Femur (tissue), 1 donor: Measurements from ENCODE around the gene CNPY1.
"Not testable (repeated sequence)": the region's sequence is repeated elsewhere in the genome, so short reads cannot be mapped to it uniquely, and the experiment has no call there.

Experiments used
- DNase-seq: peaks from one replicate; pipeline ENCODE4 v3.0.0-alpha.2; 2017

CNPY1 gene

DNA sequence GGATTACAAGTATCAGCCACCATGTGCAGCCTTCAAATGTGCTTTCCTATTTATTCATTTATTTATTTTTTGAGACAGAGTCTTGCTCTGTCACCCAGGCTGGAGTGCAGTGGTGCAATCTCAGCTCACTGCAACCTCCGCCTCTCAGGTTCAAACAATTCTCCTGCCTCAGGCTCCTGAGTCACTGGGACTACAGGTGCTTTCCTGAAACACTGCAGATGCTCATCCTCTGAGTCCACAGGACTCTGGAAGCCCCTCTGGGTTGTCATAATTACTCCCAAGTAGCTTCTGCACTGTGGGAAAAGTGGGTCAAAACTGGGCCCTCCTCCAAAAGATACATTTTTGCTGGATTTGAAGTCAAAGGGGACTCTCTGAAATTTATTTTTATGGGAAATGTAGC lies at the start of gene CNPY1:
TSS of gene CNPY1 (minus strand) at position 111 of the 400 bp plus-strand sequence. CDS start 630 bp downstream, outside the sequence.
- not testable (repeated sequence) for DNase-seq

DNA sequence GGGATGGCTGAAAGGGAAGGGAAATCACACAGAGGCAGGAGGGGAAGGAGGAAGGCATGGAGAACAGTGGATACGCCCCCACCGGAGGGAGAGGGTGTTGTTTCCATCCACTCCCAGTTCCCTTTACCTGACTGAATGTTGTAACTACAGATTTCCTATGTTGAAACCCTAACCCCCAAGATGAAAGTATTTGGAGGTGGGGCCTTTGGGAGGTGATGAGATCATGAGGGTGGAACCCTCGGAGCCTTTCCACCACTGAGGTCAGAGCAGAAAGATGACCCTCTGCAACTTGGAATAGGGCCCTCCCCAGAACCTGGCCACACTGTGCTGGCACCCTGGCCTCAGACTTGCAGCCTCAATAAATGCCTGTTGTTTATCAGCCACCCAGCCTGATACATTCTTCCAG lies 48.6 kb upstream of the CNPY1 start:
- DNase-seq = no peak

DNA sequence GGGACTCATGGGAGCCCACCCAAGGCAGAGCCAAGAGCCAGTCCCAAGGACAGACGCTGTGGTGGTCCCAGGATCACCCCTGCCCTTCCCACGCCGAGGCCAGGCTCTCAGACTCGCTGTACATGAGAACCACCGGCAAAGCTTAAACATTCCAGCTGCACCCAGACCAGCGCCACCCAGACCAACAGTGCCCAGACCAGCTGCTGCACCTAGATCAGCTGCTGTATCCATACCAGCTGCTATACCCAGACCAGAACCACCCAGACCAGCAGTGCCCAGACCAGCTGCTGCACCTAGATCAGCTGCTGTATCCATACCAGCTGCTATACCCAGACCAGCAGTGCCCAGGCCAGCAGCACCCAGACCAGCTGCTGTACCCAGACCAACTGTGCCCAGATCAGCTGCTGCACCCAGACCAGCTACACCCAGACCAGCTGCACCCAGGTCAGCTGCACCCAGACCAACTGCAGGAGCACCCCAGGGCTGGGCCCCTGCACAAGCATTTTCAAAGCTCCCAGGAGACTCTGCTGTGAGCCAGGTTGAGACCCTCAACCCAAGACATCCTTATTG lies 47.9 kb upstream of the CNPY1 start:
- DNase-seq = no peak

DNA sequence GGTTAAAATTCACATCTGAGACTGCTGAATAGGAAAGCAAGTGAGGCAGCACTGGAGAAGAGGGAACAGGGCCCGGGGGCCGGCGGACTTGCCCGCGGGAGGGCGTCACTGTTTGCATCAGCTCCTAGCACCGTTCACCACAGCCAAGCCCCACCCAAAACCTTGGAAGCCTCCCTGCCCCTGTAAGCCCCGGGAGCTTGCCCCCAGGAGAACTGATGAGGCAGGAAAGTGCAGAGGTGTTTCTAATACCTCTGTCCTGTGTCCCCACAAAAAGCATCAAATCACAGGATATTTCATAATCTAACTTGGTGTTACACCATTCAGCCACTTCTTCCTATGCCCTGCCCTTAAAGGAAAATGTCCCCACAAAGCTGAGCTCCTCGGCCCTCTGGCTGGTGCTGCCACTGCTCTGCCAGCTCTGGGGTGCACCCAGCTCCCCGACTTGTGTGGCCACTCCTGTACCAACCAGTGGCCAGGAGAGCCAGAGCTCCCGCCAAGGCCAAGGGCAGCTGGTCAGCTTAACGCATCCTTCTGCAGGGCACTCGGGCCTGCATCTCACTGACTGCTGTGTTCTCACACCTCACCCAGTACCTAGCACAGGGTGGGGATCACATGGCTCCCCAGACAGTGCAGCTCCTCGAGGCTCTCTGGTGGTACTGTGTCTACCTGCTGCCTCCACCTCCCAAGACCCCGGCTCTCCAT lies 47.3 kb upstream of the CNPY1 start:
- no peak for DNase-seq

DNA sequence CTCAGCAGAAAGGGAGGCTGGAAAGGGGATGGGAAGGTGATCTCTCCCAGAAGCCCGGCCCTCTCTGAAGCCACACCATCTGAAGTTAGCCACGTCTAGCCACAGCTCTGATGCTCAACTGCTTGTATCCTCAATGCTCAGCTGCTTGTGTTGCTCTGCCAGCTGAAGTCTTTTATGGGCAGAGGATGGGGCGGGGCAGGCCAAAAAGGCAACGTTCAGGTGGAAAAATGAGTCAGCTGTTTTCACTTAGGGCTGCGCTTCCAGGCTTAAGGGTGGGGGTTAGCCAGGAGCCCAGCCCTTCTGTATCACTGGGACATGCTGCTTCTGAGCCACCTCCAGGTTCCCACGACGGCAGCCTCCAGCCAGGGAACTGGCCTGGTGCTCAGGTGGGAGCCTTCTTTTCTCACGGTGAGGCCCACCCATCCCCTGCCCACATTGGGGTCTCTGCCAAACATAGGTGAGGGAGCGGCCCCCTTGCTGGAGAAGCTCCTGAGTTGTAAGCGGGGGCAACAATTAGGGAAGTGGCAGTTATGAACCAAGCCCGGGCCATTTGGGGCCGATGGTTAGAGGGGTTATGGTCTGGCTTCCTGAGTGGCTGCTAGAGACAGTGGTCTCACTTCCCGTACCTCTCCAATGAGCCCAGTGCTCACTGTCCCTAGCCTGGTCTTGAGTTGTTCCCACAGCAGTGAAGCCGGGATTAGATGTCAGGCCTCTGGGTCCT lies 44.9 kb upstream of the CNPY1 start:
- no peak for DNase-seq

DNA sequence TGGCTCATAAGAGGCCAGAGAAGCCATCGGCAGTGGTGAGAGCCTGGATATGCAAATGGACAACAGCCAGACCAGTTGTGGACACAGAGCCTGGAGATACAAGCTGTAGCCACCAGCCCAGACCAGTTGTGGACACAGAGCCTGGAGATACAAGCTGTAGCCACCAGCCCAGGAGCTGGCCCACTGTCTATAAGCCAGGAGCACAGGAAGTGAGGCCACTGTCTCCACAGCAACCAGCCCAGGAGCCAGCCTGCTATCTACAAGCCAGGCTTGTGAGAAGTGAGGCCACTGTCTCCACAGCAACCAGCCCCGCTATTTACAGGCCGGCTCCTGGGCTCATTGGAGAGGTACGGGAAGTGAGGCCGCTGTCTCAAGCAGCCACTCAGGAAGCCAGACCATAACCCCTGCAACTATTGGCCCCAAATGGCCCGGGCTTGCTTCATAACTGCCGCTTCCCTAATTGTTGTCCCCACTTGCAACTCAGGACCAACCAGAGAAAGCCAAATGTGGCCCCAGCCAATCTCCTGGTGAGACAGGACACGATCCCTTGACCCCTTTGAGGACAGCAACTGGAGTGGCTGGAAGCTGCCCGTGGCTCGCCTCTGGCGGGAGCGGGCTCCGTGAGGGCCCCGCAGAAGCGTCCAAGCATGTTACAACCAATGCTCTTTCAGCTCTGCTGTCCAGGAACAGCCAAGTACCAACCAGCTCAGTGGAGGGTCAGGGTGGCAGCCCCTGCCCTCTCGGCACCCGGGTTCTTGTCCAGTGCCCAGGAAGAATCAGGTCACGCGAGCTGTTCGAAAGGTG lies 44.1 kb upstream of the CNPY1 start:
- peak; percentile 71 for DNase-seq

DNA sequence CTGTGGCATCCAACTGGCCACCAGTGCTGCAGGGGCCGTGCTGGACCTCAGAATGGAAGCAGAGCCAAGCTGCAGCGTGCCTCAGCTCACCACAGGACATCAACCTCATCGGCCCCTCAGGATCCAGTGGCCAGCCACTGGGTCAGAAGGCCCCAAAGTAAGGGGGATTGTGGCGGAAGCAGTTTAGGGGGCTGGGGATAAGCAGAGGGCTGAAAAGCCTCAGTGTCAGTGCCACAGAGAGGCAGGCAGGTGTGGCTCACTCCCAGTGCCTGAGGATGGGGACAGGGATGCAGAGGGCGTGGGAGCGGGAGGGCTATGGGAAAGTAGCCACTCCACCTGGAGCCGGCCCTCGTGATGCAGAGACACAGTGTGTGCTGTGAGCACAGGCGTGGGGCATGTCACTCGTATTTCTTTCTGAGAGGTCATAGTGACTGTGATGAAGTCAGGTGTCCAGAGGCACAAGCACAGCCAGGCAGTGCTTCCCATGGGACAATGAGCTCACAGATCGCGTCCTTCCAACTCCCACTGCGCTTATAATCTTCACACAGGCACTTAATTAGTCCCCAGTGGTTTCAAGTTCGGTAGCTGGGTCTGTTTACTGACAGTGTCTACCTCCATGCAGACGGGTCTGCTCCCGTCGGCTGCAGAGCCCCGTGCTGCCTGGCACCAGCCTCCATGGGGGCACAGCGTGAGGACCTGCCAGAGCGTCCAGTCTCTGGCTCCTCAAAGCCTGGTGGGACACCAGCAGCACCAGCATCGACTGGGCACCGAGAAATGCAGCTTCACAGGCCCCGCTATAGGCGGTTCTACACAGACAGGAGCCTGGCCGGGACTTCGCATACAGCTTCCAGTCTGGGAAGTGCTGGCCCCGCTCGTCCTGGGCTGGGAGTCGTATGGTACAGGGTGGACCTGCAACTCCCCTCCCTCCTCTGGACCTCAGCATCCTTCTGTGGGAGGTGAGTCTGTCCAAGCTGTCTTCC lies 42.9 kb upstream of the CNPY1 start:
- no peak for DNase-seq

DNA sequence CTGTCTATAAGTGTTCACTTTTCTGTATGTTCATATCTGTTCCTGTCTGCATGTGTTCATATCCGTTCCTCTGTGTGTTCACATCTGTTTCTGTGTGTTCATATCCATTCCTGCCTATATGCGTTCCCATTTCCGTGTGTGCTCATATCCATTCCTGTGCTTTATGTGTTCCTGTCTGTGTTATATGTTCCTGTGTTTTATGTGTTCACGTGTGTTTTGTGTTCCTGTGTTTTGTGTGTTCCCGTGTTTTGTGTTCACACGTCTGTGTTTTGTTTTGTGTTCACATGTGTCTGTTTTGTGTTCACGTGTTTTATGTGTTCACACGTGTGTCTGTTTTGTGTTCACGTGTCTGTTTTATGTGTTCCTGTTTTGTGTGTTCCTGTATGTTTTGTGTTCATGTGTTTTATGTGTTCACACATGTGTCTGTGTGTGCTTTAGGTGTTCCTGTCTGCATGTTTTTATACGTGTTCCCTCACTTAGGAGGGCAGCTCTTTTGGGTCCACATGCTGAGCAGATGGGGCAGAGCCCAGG lies 42.2 kb upstream of the CNPY1 start:
- no peak for DNase-seq

DNA sequence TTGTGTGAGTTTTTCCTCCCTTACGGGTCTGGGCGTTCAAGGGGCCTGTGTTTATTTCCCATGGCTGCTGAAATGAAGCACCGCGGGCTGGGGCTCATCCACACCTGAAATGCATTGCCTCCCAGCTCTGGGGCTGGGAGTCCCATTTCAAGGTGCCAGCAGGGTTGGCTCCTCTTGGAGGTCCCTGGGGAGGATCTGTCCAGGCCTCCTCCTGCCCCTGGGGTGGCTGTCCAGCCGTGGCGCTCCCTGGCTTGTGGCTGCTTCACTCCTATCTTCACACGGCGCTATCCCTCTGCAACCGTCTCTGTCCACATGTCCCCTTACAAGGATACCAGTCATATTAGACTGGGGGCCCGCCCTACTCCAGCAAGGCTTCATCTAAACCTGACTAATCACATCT lies 41.1 kb upstream of the CNPY1 start:
- no peak for DNase-seq

DNA sequence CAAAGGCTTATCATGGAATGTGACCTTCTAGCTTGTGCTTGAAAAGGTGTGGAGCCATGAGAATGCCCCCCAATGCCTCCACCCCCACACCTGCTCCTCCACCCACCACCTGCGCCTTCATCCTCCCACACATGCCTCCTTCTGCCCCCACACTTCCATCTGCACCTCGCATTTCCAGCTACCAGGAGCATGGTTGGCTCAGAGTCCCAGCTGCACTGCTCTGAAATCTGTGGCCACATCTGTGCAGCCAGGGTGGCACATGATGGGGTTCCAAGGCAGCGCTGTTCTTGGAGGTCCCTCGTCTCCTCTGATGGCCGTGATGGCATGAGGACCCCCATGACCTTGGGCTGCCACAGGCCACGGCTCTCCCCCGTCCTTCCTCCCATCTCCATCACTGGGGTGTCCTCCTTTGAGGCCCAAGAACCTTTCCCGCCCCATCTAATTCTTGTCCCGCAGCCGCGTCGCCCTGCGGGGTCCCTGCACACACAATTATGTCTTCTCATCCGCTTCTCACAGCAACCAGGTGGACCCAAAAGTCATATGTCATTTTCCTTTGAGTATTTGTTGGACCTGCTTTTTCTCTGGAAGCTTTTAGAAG lies 40.6 kb upstream of the CNPY1 start:
- DNase-seq = peak; percentile 4

DNA sequence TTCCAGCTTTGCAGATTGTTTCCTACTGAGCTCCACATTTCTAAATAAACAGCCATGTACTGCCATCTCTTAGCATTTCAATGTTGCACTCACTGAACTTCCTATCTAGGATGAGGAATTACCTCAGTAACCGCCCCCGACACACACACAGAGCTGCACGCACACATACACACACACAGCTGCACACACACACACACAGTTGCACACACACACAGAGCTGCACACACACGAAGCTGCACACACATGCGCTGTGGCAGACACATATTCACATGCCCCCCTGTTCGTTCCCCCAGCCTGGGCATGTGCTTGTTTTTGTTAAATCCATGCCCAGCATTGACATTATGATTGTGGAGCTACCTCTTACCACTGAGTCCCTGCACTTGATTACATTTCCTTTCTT lies 39.6 kb upstream of the CNPY1 start:
- DNase-seq = peak; percentile 11

DNA sequence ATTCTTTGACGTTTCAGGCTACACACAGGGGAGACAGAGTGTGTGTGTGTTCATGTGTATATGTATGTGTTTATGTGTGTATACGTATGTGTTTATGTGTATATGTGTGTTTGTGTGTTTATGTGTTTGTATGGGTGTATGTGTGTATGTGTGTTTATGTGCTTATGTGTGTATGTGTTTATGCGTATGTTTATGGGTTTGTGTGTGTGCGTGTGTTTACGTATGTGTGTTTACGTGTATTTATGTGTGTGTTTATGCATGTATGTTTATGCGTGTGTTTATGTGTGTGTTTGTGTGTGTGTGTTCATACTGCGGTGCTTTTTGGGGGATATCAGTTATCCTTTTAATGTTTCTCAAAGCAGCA lies 39.2 kb upstream of the CNPY1 start:
- DNase-seq = no peak

DNA sequence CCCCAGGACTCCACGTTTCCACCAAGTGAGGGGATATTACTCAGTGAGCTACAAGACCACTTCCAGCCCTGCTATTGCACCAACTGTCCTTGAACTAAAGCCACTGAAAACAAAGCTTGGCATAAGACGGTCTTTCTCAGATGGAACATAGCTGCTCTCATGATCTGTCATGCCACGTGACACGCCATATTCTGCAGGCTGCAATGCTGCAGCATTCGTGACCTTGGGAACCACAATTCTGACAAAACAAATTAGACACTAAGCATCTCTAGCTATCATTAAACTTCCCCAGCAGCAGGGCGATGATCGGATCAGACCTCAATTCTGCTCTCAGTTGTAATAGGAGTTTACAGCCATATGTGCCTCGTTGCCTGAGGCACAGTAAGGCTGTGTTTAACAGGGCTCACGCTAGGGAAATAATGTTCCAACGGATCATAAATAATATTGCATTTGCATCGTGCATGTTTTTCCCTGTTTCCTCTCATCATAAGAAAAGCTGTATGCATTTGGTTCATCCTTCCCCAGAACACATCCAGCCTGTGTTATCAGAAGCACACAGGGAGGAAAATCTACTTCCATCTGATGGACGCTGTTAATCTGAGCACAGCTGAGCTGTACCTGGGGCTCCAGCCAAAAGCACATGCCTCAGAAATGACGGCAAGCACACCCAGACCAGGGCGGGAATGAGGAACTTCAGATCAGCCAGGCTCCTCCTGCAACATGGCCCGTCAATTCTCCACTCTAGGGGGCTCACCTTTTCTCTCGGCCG lies 38.6 kb upstream of the CNPY1 start:
- DNase-seq = peak; percentile 25

DNA sequence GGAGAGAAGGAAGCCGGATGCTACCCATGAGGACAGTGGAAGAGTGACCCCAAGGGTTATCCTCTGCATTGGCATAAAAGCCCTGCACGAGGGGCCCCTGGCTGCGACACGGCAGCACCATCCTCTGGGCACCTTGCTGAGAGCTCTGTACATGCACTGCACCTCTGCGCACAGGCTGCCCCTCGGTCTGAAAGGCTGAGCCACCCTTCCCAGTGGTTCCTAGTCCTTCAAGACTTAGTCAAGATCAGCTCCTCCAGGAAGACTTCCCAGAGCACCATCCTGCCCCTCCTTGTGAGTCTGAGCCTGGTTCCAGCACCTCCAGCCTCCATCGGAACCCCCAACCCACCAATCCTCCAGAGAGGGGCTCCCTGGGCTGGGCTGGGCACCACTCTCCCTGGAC lies 37.9 kb upstream of the CNPY1 start:
- DNase-seq = peak; percentile 5

DNA sequence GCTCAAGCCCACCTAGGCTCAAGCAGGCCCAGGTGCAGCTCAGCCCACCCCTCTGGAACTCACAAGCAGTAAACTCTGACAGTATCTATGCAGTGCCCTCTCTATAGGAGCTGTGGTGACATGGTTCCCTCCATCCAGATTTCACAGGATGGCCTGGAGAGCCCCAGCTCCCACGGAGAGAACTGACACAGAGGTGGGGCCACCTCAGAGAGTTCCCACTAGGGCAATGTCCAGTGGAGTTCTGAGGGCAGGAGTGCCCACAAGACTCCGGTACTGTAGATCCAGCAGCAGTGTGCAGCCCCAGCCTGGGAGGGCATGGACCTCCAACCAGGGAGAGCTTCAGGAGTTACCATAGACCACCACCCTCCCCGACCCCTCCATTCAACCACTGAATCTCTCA lies 37.3 kb upstream of the CNPY1 start:
- DNase-seq = no peak

DNA sequence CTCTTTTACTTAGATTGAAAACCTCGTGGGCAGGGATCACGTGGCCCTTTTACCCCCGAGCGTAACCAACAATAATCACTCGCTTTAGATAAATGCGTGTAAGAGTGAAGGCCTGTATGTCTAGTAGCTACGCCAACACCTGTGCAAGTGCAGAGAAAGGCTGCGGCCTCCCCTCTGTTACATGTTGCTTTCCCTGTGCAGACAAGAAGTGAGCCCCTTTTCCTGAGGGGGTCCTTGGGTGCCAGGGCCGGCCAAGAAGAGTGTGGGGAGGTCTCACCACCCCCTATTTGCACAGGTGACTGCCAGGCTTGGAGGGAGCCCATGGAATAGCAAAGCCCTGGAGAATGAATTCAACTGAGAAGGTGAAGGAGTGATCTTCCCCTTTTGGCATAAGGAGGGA lies 35.6 kb upstream of the CNPY1 start:
- no peak for DNase-seq

DNA sequence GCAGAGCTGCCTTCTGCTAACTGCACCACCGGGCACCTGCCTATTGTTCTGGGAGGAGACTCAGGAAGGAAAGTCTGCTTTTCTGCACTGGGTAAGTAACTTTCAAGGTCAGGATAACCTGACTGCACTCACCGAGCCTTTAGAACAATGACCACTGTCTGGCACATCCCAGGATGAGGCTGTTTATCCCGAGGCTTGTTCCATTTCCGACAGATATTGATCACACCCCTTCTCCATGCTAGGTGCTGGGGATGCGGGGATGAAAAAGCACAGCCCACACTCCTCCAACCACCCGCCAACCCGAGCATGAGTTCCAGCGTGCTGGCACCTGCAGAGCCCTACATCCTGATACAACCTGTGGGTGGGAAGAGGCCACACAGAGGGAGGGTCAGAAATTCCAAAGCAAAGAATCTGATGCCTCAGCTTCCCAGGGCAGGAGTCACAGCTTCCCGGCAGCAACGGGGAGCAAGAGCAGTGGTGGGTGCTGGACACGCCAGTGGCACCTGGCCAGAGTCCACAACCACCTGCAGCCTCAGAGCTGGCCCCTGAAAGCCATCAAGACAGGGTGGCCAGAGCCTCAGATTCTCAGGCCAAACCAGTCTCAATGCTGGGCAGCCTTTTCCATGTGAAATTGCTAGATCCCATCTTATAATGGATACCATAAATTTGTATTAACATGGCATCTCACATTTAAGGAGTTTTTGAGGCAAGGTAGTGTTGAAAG lies 34.9 kb upstream of the CNPY1 start:
- DNase-seq = peak; percentile 4

DNA sequence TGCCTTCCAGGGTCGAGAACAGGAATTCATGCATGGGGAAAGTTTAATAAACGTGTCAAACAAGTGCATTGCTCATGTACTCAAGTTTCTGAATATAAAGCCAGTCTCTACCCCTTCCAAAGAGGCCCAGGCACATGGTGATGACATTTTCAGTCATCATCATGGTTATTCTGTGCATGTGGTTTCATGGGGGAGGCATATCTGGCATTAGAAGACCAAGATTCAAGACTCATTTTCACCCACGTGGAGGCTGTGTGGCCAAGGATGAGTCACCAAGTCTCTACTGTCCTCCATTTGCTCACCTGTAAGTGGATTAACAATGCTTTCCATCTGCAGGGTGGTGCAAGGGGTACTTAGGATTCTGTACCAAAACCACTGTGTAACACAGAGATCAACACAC lies 34.0 kb upstream of the CNPY1 start:
- no peak for DNase-seq

DNA sequence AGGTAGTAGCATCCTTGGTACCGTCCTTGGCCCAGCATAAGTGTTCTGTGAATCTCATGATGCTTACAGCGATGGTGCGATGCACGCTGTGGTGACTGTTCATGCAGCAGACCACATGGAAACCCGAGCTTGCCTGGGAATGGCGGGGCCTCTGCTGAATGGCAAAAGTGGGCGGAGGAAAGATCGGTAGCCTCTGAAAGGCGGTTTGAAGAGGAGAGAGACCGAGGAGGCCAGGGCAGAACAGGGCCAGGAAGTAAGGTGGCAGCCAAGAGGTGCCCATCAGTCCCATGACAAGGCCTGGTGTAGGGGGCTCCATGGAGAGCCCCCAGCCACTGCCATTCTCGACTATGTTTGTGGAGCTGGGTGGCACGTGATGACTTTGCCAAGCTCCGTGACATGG lies 33.2 kb upstream of the CNPY1 start:
- no peak for DNase-seq

DNA sequence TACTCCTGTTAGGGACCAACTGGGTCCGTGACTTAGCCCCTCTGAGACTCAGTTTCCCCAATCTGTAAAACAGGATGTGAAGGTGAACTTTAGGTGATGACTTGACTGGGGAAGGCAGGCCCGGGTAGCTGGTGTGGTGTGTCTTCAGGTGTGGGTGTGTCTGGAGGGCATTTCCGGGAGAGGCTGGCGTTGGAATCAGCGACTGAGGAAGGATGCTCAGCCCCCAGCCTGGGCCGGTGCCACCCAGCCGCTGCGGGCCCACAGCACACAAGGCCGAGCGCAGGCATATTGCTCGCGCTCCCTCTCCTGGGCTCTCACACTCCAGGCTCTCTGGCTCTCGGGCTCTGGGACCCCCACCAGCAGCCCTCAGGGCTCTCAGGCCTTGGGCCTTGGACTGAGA lies 31.7 kb upstream of the CNPY1 start:
- no peak for DNase-seq
